Natural killer cell treated with Interleukin-12 subunit alpha and Interleukin-12 subunit beta and Interleukin-15 and Interleukin-18, amount 100 ng/mL, for 72 hours (primary cell): Measurements from ENCODE around the gene LAMB3. TPM values are rescaled to one million over a fixed set of nuclear protein-coding genes. Genes with fewer than 3 reads are reported as not detected.

Source experiments
- ATAC-seq, 2 donors: fragments of 150-1000 bp; cut with Tn5 transposase in 1 of 2; sonication (Bioruptor Pico), chemical (Tn5 transposase) in 1 of 2; 2 replicates each; pipeline ENCODE4 v1.10.0; 2021
- DNase-seq: peaks from one replicate; pipeline ENCODE4 v3.0.0; 2022; ENCODE audit warnings: low spot score
- H3K27ac Mint-ChIP-seq, 2 donors: 1 replicate in 1 of 2; 2 replicates in 1 of 2; pipeline ENCODE4 v1.8.0; 2022; ENCODE audit warnings: mixed read lengths in 2 of 2, mild to moderate bottlenecking in 1 of 2, moderate library complexity in 1 of 2
- H3K27me3 Mint-ChIP-seq, 2 donors: 1 replicate in 1 of 2; 2 replicates in 1 of 2; pipeline ENCODE4 v1.8.0; 2022; ENCODE audit warnings: mixed read lengths in 2 of 2
- H3K36me3 Mint-ChIP-seq: one replicate; pipeline ENCODE4 v1.8.0; 2022; ENCODE audit warnings: mixed read lengths
- H3K4me1 Mint-ChIP-seq, 2 donors: 1 replicate in 1 of 2; 2 replicates in 1 of 2; pipeline ENCODE4 v1.8.0; 2022; ENCODE audit warnings: low read depth in 2 of 2, mixed read lengths in 2 of 2, mild to moderate bottlenecking in 1 of 2
- H3K4me3 Mint-ChIP-seq: one replicate; pipeline ENCODE4 v1.8.0; 2022; ENCODE audit warnings: mixed read lengths
- H3K9me3 Mint-ChIP-seq: 2 replicates; pipeline ENCODE4 v1.8.0; 2022; ENCODE audit warnings: mixed read lengths
- total RNA-seq, 2 donors: library from RNA; stranded (reverse); gene quantifications; one replicate each; pipeline ENCODE4 v1.2.3, GENCODE V29; 2022

LAMB3 gene
- total RNA-seq, 2 donors from 2014 or later, result 1.1 to 1.2 TPM

- Mint-ChIP-seq H3K27ac (no peak overlapping the region), H3K4me3 (no peak overlapping the region), H3K27me3 (peaks cover 23 to 40% of the 10 kb centered on the region in 2 donors), H3K9me3 (no peaks in the 10 kb centered on the region), H3K36me3 (no peaks in the 10 kb centered on the region), H3K4me1 (peaks cover 0 to 9% of the 10 kb centered on the region in 2 donors)
- DNase-seq (no peak), ATAC-seq (no peak)
These were observed 51.7 kb downstream of the LAMB3 start for GRCh38 chr1:209600541-209600940.

GRCh38 chr1:209598227-209598626, 54.0 kb downstream of the LAMB3 start:
- H3K27ac Mint-ChIP-seq, result no peak overlapping the region
- no peaks in the 10 kb centered on the region for H3K4me1 Mint-ChIP-seq
- DNase-seq, result no peak
- H3K9me3 Mint-ChIP-seq, result no peaks in the 10 kb centered on the region
- H3K27me3 Mint-ChIP-seq, result peaks cover 38 to 58% of the 10 kb centered on the region in 2 donors
- no peaks in the 10 kb centered on the region for H3K36me3 Mint-ChIP-seq
- no peak overlapping the region for H3K4me3 Mint-ChIP-seq
- ATAC-seq, result no peak

DNA sequence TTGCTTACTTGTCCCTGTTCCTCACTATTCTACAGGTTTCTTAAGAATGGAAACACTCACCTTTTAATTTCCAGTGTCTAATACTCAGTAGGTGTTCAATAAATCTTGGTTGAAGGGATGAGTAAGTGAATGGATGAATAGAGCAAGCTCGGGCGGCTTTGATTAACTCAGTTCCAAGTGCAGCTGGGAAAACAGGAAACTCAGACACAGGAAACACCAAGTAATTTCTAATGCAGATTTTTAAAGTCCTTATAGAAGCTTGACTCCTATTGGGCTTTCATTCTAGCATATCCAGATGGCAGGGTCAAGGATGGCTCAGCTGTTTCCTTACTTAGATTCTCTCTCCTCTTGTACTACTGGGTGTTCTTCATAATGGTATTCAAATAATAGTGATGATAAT, 54.7 kb downstream of the LAMB3 start:
- no peak for DNase-seq
- no peak overlapping the region for H3K4me3 Mint-ChIP-seq
- H3K36me3 Mint-ChIP-seq, result no peaks in the 10 kb centered on the region
- no peak overlapping the region for H3K27ac Mint-ChIP-seq
- ATAC-seq, result no peak
- peaks cover 41 to 63% of the 10 kb centered on the region in 2 donors for H3K27me3 Mint-ChIP-seq
- no peaks in the 10 kb centered on the region for H3K4me1 Mint-ChIP-seq
- H3K9me3 Mint-ChIP-seq, result no peaks in the 10 kb centered on the region

- no peaks in the 10 kb centered on the region for H3K9me3 Mint-ChIP-seq
- no peaks in the 10 kb centered on the region for H3K4me1 Mint-ChIP-seq
- H3K27ac Mint-ChIP-seq, result no peak overlapping the region
- no peak overlapping the region for H3K4me3 Mint-ChIP-seq
- H3K27me3 Mint-ChIP-seq, result peaks cover 36 to 68% of the 10 kb centered on the region in 2 donors
- ATAC-seq (peak in 1 of 2 donors; percentile 41), DNase-seq (no peak)
- H3K36me3 Mint-ChIP-seq, result no peaks in the 10 kb centered on the region
These were observed 56.5 kb downstream of the LAMB3 start for GRCh38 chr1:209595599-209596285.

DNA sequence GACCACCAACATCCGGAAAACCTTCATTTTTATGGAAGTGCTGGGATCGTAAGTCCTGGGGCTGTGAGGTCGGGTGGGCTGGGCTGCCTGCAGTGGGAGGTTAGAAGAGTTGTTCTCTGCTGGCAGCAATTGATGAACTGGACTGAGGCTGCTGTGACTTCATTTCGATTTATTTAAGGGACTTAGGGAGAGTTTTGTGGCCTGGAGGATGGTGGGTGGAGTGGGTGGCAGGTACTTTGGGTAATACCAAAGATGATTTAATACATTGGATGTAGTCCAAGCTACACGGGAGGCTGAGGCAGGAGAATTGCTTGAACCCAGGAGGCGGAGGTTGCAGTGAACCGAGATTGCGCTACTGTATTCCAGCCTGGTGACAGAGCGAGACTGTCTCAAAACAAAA, 57.2 kb downstream of the LAMB3 start:
- no peaks in the 10 kb centered on the region for H3K36me3 Mint-ChIP-seq

GRCh38 chr1:209594440-209594839, 57.8 kb downstream of the LAMB3 start:
- no peak overlapping the region for H3K27ac Mint-ChIP-seq
- H3K9me3 Mint-ChIP-seq, result no peaks in the 10 kb centered on the region
- H3K4me3 Mint-ChIP-seq, result no peak overlapping the region
- H3K4me1 Mint-ChIP-seq, result no peaks in the 10 kb centered on the region
- peaks cover 36 to 68% of the 10 kb centered on the region in 2 donors for H3K27me3 Mint-ChIP-seq
- DNase-seq, result no peak
- ATAC-seq, result no peak
- no peaks in the 10 kb centered on the region for H3K36me3 Mint-ChIP-seq

More for the DNA sequence above, 57.2 kb downstream of the LAMB3 start:
- no peak overlapping the region for H3K4me3 Mint-ChIP-seq
- ATAC-seq (no peak), DNase-seq (no peak)
- no peak overlapping the region for H3K27ac Mint-ChIP-seq
- no peaks in the 10 kb centered on the region for H3K9me3 Mint-ChIP-seq
- H3K27me3 Mint-ChIP-seq, result peaks cover 37 to 69% of the 10 kb centered on the region in 2 donors
- H3K4me1 Mint-ChIP-seq, result no peaks in the 10 kb centered on the region

DNA sequence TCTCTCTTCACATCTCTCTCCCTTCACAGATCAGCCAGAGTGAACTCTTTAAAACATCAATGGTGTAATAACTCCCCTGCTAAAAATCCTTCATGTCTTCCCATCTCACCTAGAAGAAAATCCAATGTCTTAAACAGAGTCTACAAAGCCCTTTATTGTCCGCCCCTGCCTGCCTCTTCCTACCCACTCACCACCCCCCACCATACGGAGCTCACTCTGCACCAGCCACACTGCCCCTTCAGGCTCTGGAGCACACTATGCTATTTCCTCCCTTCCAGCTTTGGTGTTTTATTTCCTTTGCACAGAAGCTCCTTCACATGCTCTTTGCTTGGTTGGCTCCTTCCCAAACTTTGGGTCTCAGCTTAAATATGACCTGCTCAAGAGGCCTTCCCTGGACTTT, 58.5 kb downstream of the LAMB3 start:
- no peaks in the 10 kb centered on the region for H3K4me1 Mint-ChIP-seq
- peaks cover 36 to 61% of the 10 kb centered on the region in 2 donors for H3K27me3 Mint-ChIP-seq
- H3K36me3 Mint-ChIP-seq, result no peaks in the 10 kb centered on the region
- H3K4me3 Mint-ChIP-seq, result no peak overlapping the region
- DNase-seq (no peak), ATAC-seq (no peak)
- H3K27ac Mint-ChIP-seq, result no peak overlapping the region
- H3K9me3 Mint-ChIP-seq, result no peaks in the 10 kb centered on the region

- Mint-ChIP-seq H3K27ac (no peak overlapping the region), H3K27me3 (peaks cover 39 to 53% of the 10 kb centered on the region in 2 donors), H3K4me1 (no peaks in the 10 kb centered on the region), H3K36me3 (no peaks in the 10 kb centered on the region), H3K9me3 (no peaks in the 10 kb centered on the region), H3K4me3 (no peak overlapping the region)
- ATAC-seq (no peak), DNase-seq (no peak)
These were observed 61.8 kb downstream of the LAMB3 start for GRCh38 chr1:209590405-209590804.

- Mint-ChIP-seq H3K27ac (no peak overlapping the region), H3K4me1 (no peaks in the 10 kb centered on the region), H3K9me3 (no peaks in the 10 kb centered on the region), H3K36me3 (no peaks in the 10 kb centered on the region), H3K4me3 (no peak overlapping the region), H3K27me3 (peaks cover 35 to 49% of the 10 kb centered on the region in 2 donors)
- DNase-seq (no peak), ATAC-seq (no peak)
These were observed 62.4 kb downstream of the LAMB3 start for GRCh38 chr1:209589863-209590262.

GRCh38 chr1:209589440-209589839, 62.8 kb downstream of the LAMB3 start:
- Mint-ChIP-seq H3K9me3 (no peaks in the 10 kb centered on the region), H3K4me3 (no peak overlapping the region), H3K27me3 (peaks cover 35 to 49% of the 10 kb centered on the region in 2 donors), H3K27ac (no peak overlapping the region), H3K36me3 (no peaks in the 10 kb centered on the region), H3K4me1 (no peaks in the 10 kb centered on the region)
- ATAC-seq (no peak), DNase-seq (no peak)

GRCh38 chr1:209587789-209588188, 64.4 kb downstream of the LAMB3 start:
- ATAC-seq (no peak), DNase-seq (no peak)
- no peaks in the 10 kb centered on the region for H3K36me3 Mint-ChIP-seq
- peaks cover 25 to 35% of the 10 kb centered on the region in 2 donors for H3K27me3 Mint-ChIP-seq
- no peak overlapping the region for H3K4me3 Mint-ChIP-seq
- no peaks in the 10 kb centered on the region for H3K4me1 Mint-ChIP-seq
- H3K9me3 Mint-ChIP-seq, result no peaks in the 10 kb centered on the region
- no peak overlapping the region for H3K27ac Mint-ChIP-seq

DNA sequence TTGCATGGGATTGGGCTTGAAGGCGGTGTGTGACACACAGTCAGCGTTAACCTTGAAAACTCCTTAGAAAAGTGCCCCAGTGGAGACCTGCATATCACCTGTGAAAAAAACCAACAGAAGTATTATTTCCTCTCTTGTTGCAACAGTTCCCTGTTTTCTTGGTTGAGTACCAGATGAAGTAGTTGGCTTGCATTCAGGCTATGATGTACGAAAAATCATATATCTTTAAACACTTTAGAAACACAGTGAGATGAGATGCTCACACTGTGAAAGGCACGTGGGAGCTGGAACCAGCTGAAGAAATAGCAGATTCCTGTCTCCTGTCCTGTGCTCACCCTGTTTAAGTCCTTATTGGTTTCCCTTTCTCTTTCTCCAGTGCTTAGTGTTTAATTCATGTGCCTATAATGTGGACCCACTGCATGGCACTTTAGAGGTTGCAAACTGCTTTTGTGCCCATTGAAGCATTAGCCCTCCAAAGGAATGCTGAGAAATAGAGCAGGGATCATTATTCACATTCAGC, 65.9 kb downstream of the LAMB3 start:
- H3K27me3 Mint-ChIP-seq, result peaks cover 22 to 24% of the 10 kb centered on the region in 2 donors
- H3K4me3 Mint-ChIP-seq, result no peak overlapping the region
- H3K36me3 Mint-ChIP-seq, result no peaks in the 10 kb centered on the region
- no peaks in the 10 kb centered on the region for H3K4me1 Mint-ChIP-seq
- H3K9me3 Mint-ChIP-seq, result no peaks in the 10 kb centered on the region
- no peak overlapping the region for H3K27ac Mint-ChIP-seq
- ATAC-seq, result no peak
- DNase-seq, result no peak

DNA sequence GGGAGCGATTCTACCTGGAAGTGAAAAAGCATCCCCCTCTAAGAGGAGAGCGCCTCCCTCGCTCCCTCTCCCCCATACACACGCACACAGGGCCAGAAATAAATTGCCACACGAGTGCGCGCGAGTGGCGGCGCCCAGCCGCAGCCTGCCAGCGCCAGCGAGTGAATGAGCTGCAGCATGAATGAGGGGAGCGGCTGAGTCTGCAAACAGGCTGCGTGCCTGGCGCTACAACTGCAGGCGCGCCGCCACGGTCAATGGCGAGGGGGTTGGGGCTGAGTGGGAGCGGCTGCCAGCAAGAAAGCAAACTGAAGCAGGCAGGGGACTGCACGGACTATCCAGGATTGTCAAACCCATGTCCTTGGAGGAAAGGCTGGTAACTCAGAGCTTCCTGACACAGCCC, 66.6 kb downstream of the LAMB3 start:
- Mint-ChIP-seq H3K4me1 (no peaks in the 10 kb centered on the region), H3K9me3 (no peaks in the 10 kb centered on the region), H3K36me3 (no peaks in the 10 kb centered on the region), H3K27ac (no peak overlapping the region), H3K4me3 (no peak overlapping the region), H3K27me3 (peaks cover 19 to 22% of the 10 kb centered on the region in 2 donors)
- DNase-seq, result no peak
- no peak for ATAC-seq

GRCh38 chr1:209585197-209585596, 67.0 kb downstream of the LAMB3 start:
- ATAC-seq (no peak), DNase-seq (no peak)
- peaks cover 14 to 20% of the 10 kb centered on the region in 2 donors for H3K27me3 Mint-ChIP-seq
- no peaks in the 10 kb centered on the region for H3K36me3 Mint-ChIP-seq
- no peaks in the 10 kb centered on the region for H3K4me1 Mint-ChIP-seq
- H3K27ac Mint-ChIP-seq, result no peak overlapping the region
- no peaks in the 10 kb centered on the region for H3K9me3 Mint-ChIP-seq
- no peak overlapping the region for H3K4me3 Mint-ChIP-seq
